ENCODE measurements around the gene NOVA1. TPM values are rescaled to one million over a fixed set of nuclear protein-coding genes. Genes with fewer than 3 reads are reported as not detected.
A peak's percentile ranks its signal among the peaks of the same experiment; 100 is the strongest.

The NOVA1 gene
- total and polyA plus RNA-seq, 2 of the 13 experiments (the other 11 are each of a cell fraction or from before 2014, with no cell fraction given), result 0.13 TPM

- TF ChIP-seq SMAD3 (CRISPR knock-in tag; IDR thresholded peaks at IDR 0.05) (no peak), YY1 (IDR thresholded peaks at IDR 0.05; ENCODE audit: insufficient read depth, insufficient replicate concordance, low read depth, low read length) (peak; percentile 27), ASH2L (IDR thresholded peaks at IDR 0.05; ENCODE audit: insufficient read length, low read depth, low read length) (peak; percentile 6)
- Histone ChIP-seq H3K79me2 (ENCODE audit: insufficient read depth, low read length) (no peaks in the 10 kb centered on the region), H3K4me2 (ENCODE audit: low read depth, low read length) (peak overlapping the region; percentile 82), H3K9me3 (ENCODE audit: low read length) (no peaks in the 10 kb centered on the region), H3K27ac (ENCODE audit: extremely low read length, insufficient read depth, low read length) (no peak overlapping the region), H3K36me3 (replicated peaks in 1 of 2; ENCODE audit: control insufficient read depth in 1 of 2, insufficient read depth in 2 of 2, low read length in 2 of 2) (no peaks in the 10 kb centered on the region), H3K4me3 (replicated peaks in 1 of 3; ENCODE audit: insufficient read depth in 1 of 3, low read depth in 2 of 3, low read length in 3 of 3) (peak overlapping the region; percentile 49 to 74 (median 72); a peak in 5 of 6 replicates), H3K4me1 (ENCODE audit: insufficient read depth, low read length) (peaks cover 6% of the 10 kb centered on the region), H4K20me1 (ENCODE audit: insufficient read depth, low read length) (no peaks in the 10 kb centered on the region), H3K9ac (ENCODE audit: insufficient read depth, low read depth, low read length) (no peak overlapping the region), H3K27me3 (ENCODE audit: control insufficient read depth in 1 of 2, insufficient read depth in 2 of 2, low read length in 2 of 2) (peaks cover 0 to 17% of the 10 kb centered on the region in 2 experiments; a peak in 2 of 5 replicates), H2AFZ (ENCODE audit: low read length) (no peak overlapping the region)
- ATAC-seq (0 out of 3 replicates have a peak, but pooled peaks have one; percentile 5), FAIRE-seq (no peak), DNase-seq (ENCODE audit: low spot score) (no peak)
- ChIA-PET POLR2A (no interaction called here), CTCF (ENCODE audit: low intra/inter-chr PET ratio, low total read pairs) (no interaction called here)
- BruUV-seq (replicated peaks), result no TSS peak
- in situ Hi-C loops (cut with HindIII; ENCODE audit: extremely low pct_ligation_motif_present, low pct_unique_long_range_greater_than_20kb), result no loop called here
- intact Hi-C loops (cut with micrococcal nuclease; ENCODE audit: unreplicated experiment), result no loop called here
- 14% methylated on average over 33 of the region's 33 CpGs for WGBS (ENCODE audit: low lambda C conversion rate)
Measured at GRCh38 chr14:26597071-26597588, 703 bp downstream of the NOVA1 start.

GRCh38 chr14:26596543-26597061, 1.2 kb downstream of the NOVA1 start:
- H3K4me3 ChIP-seq (replicated peaks in 1 of 3; ENCODE audit: insufficient read depth in 1 of 3, low read depth in 2 of 3, low read length in 3 of 3), result no peak overlapping the region; a peak in 1 of 6 replicates
- intact Hi-C loops (cut with micrococcal nuclease; ENCODE audit: unreplicated experiment), result no loop called here
- no peak overlapping the region for H3K9ac ChIP-seq (ENCODE audit: insufficient read depth, low read depth, low read length)
- 60% methylated on average over 21 of the region's 21 CpGs for WGBS (ENCODE audit: low lambda C conversion rate)
- in situ Hi-C loops (cut with HindIII; ENCODE audit: extremely low pct_ligation_motif_present, low pct_unique_long_range_greater_than_20kb), result no loop called here
- H3K27ac ChIP-seq (ENCODE audit: extremely low read length, insufficient read depth, low read length), result no peak overlapping the region
- ATAC-seq, result no peak
- no peaks in the 10 kb centered on the region for H3K36me3 ChIP-seq (replicated peaks in 1 of 2; ENCODE audit: control insufficient read depth in 1 of 2, insufficient read depth in 2 of 2, low read length in 2 of 2)
- H2AFZ ChIP-seq (ENCODE audit: low read length), result no peak overlapping the region
- no TSS peak for BruUV-seq (replicated peaks)
- no peak overlapping the region for H3K4me2 ChIP-seq (ENCODE audit: low read depth, low read length)
- ChIA-PET POLR2A (no interaction called here), CTCF (ENCODE audit: low intra/inter-chr PET ratio, low total read pairs) (no interaction called here)
- H3K9me3 ChIP-seq (ENCODE audit: low read length), result no peaks in the 10 kb centered on the region
- no peaks in the 10 kb centered on the region for H4K20me1 ChIP-seq (ENCODE audit: insufficient read depth, low read length)
- TF ChIP-seq ZNF468 (CRISPR knock-in tag; IDR thresholded peaks at IDR 0.05), result no peak
- TF ChIP-seq PRMT3 (CRISPR knock-in tag; IDR thresholded peaks at IDR 0.05; ENCODE audit: borderline replicate concordance, low read depth), result no peak
- no peak for TF ChIP-seq ZFP36 (IDR thresholded peaks at IDR 0.05; ENCODE audit: borderline replicate concordance, low read depth, low read length, partially characterized antibody)
- no peak for TF ChIP-seq ZNF597 (CRISPR knock-in tag; IDR thresholded peaks at IDR 0.05)
- TF ChIP-seq EZH2 (conservative IDR thresholded peaks at IDR 0.05; ENCODE audit: low read depth, low read length), result 0 out of 2 replicates have a peak, but pooled peaks have one; percentile 38
- no peak for TF ChIP-seq ZSCAN22 (CRISPR knock-in tag; IDR thresholded peaks at IDR 0.05)
- no peaks in the 10 kb centered on the region for H3K79me2 ChIP-seq (ENCODE audit: insufficient read depth, low read length)
- H3K4me1 ChIP-seq (ENCODE audit: insufficient read depth, low read length), result peaks cover 6% of the 10 kb centered on the region
- FAIRE-seq, result no peak
- peaks cover 0 to 17% of the 10 kb centered on the region in 2 experiments; a peak in 2 of 5 replicates for H3K27me3 ChIP-seq (ENCODE audit: control insufficient read depth in 1 of 2, insufficient read depth in 2 of 2, low read length in 2 of 2)
- no peak for DNase-seq (ENCODE audit: low spot score)
